HepG2 (cell line): Measurements from ENCODE around the gene FASTKD2. TPM values are rescaled to one million over a fixed set of nuclear protein-coding genes. Genes with fewer than 3 reads are reported as not detected.

Experiments used
- ATAC-seq: fragments of 200-7000 bp; cut with Tn5 transposase; 3 replicates; pipeline ENCODE4 v1.9.1; 2020; ENCODE audit warnings: mild to moderate bottlenecking, moderate library complexity
- BruUV-seq: library from RNA; stranded (reverse); fragments of 400-500 nt; replicated peaks from 2 replicates; lab custom pipeline; 2021; lab: Mats Ljungman, UMichigan
- CTCF ChIA-PET: fragments of 300-600 bp; formaldehyde crosslinking; extraction: SDS; loops from one replicate; lab custom pipeline; 2021; ENCODE audit warnings: low total read pairs, inconsistent platforms, low intra/inter-chr PET ratio; lab: Yijun Ruan, JAX
- POLR2A ChIA-PET: fragments of 350-600 bp; sonication (Branson Sonifier 250); formaldehyde crosslinking; loops from one replicate; lab custom pipeline; 2020; ENCODE audit warnings: antibody characterized with exemption, inconsistent platforms; lab: Yijun Ruan, JAX
- DNase-seq: peaks from one replicate; pipeline ENCODE4 v3.0.0-alpha.2; 2015; ENCODE audit warnings: low spot score
- FAIRE-seq: peaks from 3 replicates; lab custom pipeline; 2011; peaks lifted over from hg19 to GRCh38; lab: Jason Lieb, UNC
- H2AFZ ChIP-seq: one replicate; pipeline ENCODE4 v1.6.1; 2011; ENCODE audit warnings: low read length, inconsistent platforms
- H3K27ac ChIP-seq: fragments of 300-600 bp; 3 replicates; pipeline ENCODE4 v1.8.0; 2011; ENCODE audit warnings: mixed run types, mild to moderate bottlenecking, mixed read lengths, low read length, inconsistent platforms; ENCODE audit not compliant: insufficient read depth; ENCODE audit errors: extremely low read length
- H3K27me3 ChIP-seq, 2 experiments: fragments of 200-600 bp in 1 of 2; 2 replicates in 1 of 2; 3 replicates in 1 of 2; pipeline versions ENCODE4 v1.6.0 to v1.8.0; 2011; ENCODE audit warnings: low read length in 2 of 2, mild to moderate bottlenecking in 2 of 2, moderate library complexity in 2 of 2, inconsistent platforms in 1 of 2; ENCODE audit not compliant: insufficient read depth in 2 of 2, control insufficient read depth in 1 of 2
- H3K36me3 ChIP-seq, 2 experiments: fragments of 200-600 bp in 1 of 2; replicated peaks in 1 of 2; 2 replicates in 1 of 2; 3 replicates in 1 of 2; pipeline versions ENCODE4 v1.5.1 to v1.8.0; 2011; ENCODE audit warnings: low read length in 2 of 2, inconsistent platforms in 1 of 2; ENCODE audit not compliant: insufficient read depth in 2 of 2, control insufficient read depth in 1 of 2
- H3K4me1 ChIP-seq: 2 replicates; pipeline ENCODE4 v1.5.1; 2012; ENCODE audit warnings: low read length, inconsistent platforms; ENCODE audit not compliant: insufficient read depth
- H3K4me2 ChIP-seq: 2 replicates; pipeline ENCODE4 v1.6.0; 2011; ENCODE audit warnings: low read depth, low read length, inconsistent platforms
- H3K4me3 ChIP-seq, 3 experiments: fragments of 200-600 bp in 1 of 3; sonication (generic), shearing (Covaris generic) in 1 of 3; replicated peaks in 1 of 3; 2 replicates each; pipeline ENCODE4 v1.5.1; 2011 to 2016; ENCODE audit warnings: low read length in 3 of 3, inconsistent platforms in 2 of 3, low read depth in 2 of 3, mild to moderate bottlenecking in 2 of 3, control low read depth in 1 of 3, mixed read lengths in 1 of 3; ENCODE audit not compliant: insufficient read depth in 1 of 3
- H3K79me2 ChIP-seq: one replicate; pipeline ENCODE4 v1.6.1; 2011; ENCODE audit warnings: low read length, inconsistent platforms; ENCODE audit not compliant: insufficient read depth
- H3K9ac ChIP-seq: 2 replicates; pipeline ENCODE4 v1.6.0; 2011; ENCODE audit warnings: mild to moderate bottlenecking, low read depth, low read length, inconsistent platforms; ENCODE audit not compliant: insufficient read depth
- H3K9me3 ChIP-seq: 2 replicates; pipeline ENCODE4 v1.5.1; 2012; ENCODE audit warnings: mild to moderate bottlenecking, low read length
- H4K20me1 ChIP-seq: 2 replicates; pipeline ENCODE4 v1.6.0; 2011; ENCODE audit warnings: inconsistent platforms, mild to moderate bottlenecking, low read length, moderate library complexity; ENCODE audit not compliant: insufficient read depth
- BCL6 ChIP-seq: IDR thresholded peaks from 2 replicates; pipeline ENCODE4 v1.6.1; 2016; ENCODE audit warnings: missing genetic modification reagents, missing compliant biosample characterization
- DPF2 ChIP-seq: sonication (generic); formaldehyde crosslinking; IDR thresholded peaks from 2 replicates; pipeline ENCODE4 v1.4.0; 2020; ENCODE audit warnings: mild to moderate bottlenecking, low read depth, missing genetic modification reagents, borderline replicate concordance
- NCOR1 ChIP-seq: fragments of 200-600 bp; sonication (generic); IDR thresholded peaks from 2 replicates; pipeline ENCODE4 v1.7.0; 2017; ENCODE audit warnings: antibody characterized with exemption, low read length, borderline replicate concordance
- NFKBIZ ChIP-seq: IDR thresholded peaks from 2 replicates; pipeline ENCODE4 v1.6.1; 2018; ENCODE audit warnings: missing genetic modification reagents, missing compliant biosample characterization
- SATB2 ChIP-seq: sonication (generic); formaldehyde crosslinking; IDR thresholded peaks from 2 replicates; pipeline ENCODE4 v1.5.0; 2020; ENCODE audit warnings: missing genetic modification reagents
- SCMH1 ChIP-seq: sonication (generic); formaldehyde crosslinking; IDR thresholded peaks from 2 replicates; pipeline ENCODE4 v1.9.0; 2021; ENCODE audit warnings: missing genetic modification reagents, mild to moderate bottlenecking, borderline replicate concordance
- SYNCRIP ChIP-seq: fragments of 200-400 bp; formaldehyde crosslinking; IDR thresholded peaks from 2 replicates; pipeline ENCODE4 v1.6.1; 2018; ENCODE audit warnings: mild to moderate bottlenecking, low read depth, low read length; ENCODE audit not compliant: insufficient read depth
- YEATS4 ChIP-seq: sonication (generic); formaldehyde crosslinking; IDR thresholded peaks from 2 replicates; pipeline ENCODE4 v1.4.0; 2020; ENCODE audit warnings: missing genetic modification reagents, borderline replicate concordance
- ZMYM3 ChIP-seq: sonication (generic); formaldehyde crosslinking; IDR thresholded peaks from 2 replicates; pipeline ENCODE4 v1.5.1; 2020; ENCODE audit warnings: mild to moderate bottlenecking, missing genetic modification reagents
- ZSCAN5A ChIP-seq: sonication (generic); formaldehyde crosslinking; IDR thresholded peaks from 2 replicates; pipeline ENCODE4 v1.8.0; 2022; ENCODE audit warnings: mild to moderate bottlenecking, missing genetic modification reagents, borderline replicate concordance
- WGBS: methylation state at CpG from one replicate; pipeline ENCODE4 v1.1.6; 2017; ENCODE audit warnings: low lambda C conversion rate; 5-methylcytosine and 5-hydroxymethylcytosine counted together
- in situ Hi-C: cut with HindIII; loops from 2 replicates; pipeline ENCODE4 v1.10.0; 2017; ENCODE audit warnings: low pct_unique_long_range_greater_than_20kb; ENCODE audit not compliant: extremely low pct_ligation_motif_present
- intact Hi-C: fragments of 100-400 bp; cut with micrococcal nuclease; formaldehyde crosslinking; loops from one replicate; pipeline ENCODE4 v1.10.0; 2022; ENCODE audit not compliant: unreplicated experiment
- polyA plus RNA-seq, 8 experiments: library from polyadenylated mRNA; depleted of rRNA in 3 of 8; stranded (reverse) in 7 of 8; unstranded in 1 of 8; fragments of >200 nt; fragmentation: Illumina TruSeq in 4 of 8; extraction: Trizol in 4 of 8; gene quantifications; 2 replicates each; pipeline versions ENCODE4 v1.2.1 to v1.2.3, GENCODE V29; 2011 to 2016; ENCODE audit warnings: low read depth in 4 of 8, missing spikeins in 1 of 8, mixed read lengths in 1 of 8; ENCODE audit not compliant: insufficient read depth in 1 of 8
- total RNA-seq, 5 experiments: library from RNA; depleted of rRNA; stranded (reverse); fragments of >200 nt; fragmentation: Illumina TruSeq; extraction: Trizol; gene quantifications; 2 replicates each; pipeline ENCODE4 v1.2.3, GENCODE V29; 2016; ENCODE audit warnings: low read depth in 1 of 5
- TF ChIP-seq, protein P1 (sequence below): sonication (generic); formaldehyde crosslinking; IDR thresholded peaks from 2 replicates; pipeline ENCODE4 v1.9.0; 2021; ENCODE audit warnings: missing genetic modification reagents, borderline replicate concordance

FASTKD2 gene
- total and polyA plus RNA-seq, 2 of the 13 experiments (the other 11 are each of a cell fraction or from before 2014, with no cell fraction given) = 41.1 to 77.8 TPM

- no peak within 1 kb of the TSS for H2AFZ ChIP-seq
- no peaks in the 10 kb centered on the region for H3K27me3 ChIP-seq
- no peak for TF ChIP-seq BCL6 (CRISPR knock-in tag)
- TF ChIP-seq, protein P1, sequence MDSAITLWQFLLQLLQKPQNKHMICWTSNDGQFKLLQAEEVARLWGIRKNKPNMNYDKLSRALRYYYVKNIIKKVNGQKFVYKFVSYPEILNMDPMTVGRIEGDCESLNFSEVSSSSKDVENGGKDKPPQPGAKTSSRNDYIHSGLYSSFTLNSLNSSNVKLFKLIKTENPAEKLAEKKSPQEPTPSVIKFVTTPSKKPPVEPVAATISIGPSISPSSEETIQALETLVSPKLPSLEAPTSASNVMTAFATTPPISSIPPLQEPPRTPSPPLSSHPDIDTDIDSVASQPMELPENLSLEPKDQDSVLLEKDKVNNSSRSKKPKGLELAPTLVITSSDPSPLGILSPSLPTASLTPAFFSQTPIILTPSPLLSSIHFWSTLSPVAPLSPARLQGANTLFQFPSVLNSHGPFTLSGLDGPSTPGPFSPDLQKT = no peak
- no peak for TF ChIP-seq YEATS4 (CRISPR knock-in tag)
- TF ChIP-seq NFKBIZ (CRISPR knock-in tag) = no peak
- no peak for TF ChIP-seq NCOR1
- no peak for TF ChIP-seq SATB2 (CRISPR knock-in tag)
- TF ChIP-seq SCMH1 (CRISPR knock-in tag) = no peak
- no peak for TF ChIP-seq ZSCAN5A (CRISPR knock-in tag)
- no peak for TF ChIP-seq DPF2 (CRISPR knock-in tag)
- TF ChIP-seq SYNCRIP = no peak
- no peak for TF ChIP-seq ZMYM3 (CRISPR knock-in tag)
- WGBS = 3% methylated on average over 1 of the region's 1 CpG
- no peak within 1 kb of the TSS for H3K9ac ChIP-seq
- no TSS peak for BruUV-seq
- H3K9me3 ChIP-seq = no peaks in the 10 kb centered on the region
- intact Hi-C loops (no loop called here), in situ Hi-C loops (no loop called here)
- FAIRE-seq = no peak
- ChIA-PET CTCF (no interaction called here), POLR2A (no interaction called here)
- no peak within 1 kb of the TSS for H3K4me3 ChIP-seq
- H3K36me3 ChIP-seq = no peaks in the 10 kb centered on the region
- no peak for DNase-seq
- no peak within 1 kb of the TSS for H3K4me2 ChIP-seq
- H4K20me1 ChIP-seq = no peaks in the 10 kb centered on the region
- no peaks in the 10 kb centered on the region for H3K4me1 ChIP-seq
- H3K79me2 ChIP-seq = no peaks in the 10 kb centered on the region
- H3K27ac ChIP-seq = no peak within 1 kb of the TSS
- no peak for ATAC-seq
These were observed 47.1 kb upstream of the FASTKD2 start, which contains the start of gene DYTN for GRCh38 chr2:206718296-206718695. DYTN (minus strand) TSS chr2:206718396; CDS start chr2:206718279, 117 bp downstream.
